ENCODE data around the gene DLG5.
A peak's percentile ranks its signal among the peaks of the same experiment; 100 is the strongest.

Gene DLG5

GRCh38 chr10:77890097-77890496 lies 36.5 kb downstream of the DLG5 start:
- DNase-seq, result no peak

DNA sequence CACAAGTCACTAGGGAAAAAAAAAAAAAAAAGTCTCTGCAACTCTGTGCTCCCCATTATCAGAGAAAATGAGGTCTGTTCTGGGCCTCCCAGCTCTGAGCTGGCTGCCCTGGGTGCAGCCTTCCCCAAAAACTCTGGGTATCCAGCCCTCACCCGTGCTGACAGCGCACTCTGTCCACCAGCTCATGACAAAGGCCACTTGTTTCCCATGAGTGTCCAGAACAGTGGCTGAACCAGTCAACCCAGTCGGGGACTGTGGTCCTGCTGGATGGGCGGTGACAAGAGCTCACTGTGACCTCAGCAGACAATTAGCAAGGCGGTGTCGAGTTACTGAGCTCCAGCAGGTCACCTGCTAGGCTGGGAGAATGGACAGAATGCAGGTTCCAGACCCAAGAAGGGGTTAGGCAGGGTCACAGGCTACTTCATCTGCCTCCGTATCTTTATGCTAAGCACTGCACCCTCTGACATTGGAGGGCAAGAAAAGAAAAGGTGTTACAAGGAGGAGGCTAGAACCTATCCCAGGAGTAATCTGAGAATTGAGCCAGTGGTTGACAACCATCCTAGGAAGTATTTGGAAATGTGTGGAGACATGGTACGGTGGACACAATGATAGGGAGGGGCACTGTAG lies 37.2 kb downstream of the DLG5 start:
- DNase-seq, result no peak

DNA sequence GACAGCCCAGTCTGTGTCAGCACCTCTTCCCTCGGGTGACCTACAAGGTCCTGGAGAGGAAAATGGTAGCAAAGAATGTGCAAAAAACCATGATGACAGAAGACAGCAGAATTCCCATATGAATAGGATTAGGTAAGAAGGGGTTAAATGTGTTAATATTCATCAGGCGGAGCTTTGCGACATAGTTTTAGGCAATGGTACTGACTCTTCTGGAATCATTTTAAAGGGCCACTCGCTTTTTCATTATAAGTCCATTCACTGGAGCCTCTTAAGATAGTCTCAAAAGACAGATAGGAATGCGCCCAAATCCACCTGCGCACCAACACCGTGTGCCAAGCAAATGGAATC lies 38.2 kb downstream of the DLG5 start:
- no peak for DNase-seq

DNA sequence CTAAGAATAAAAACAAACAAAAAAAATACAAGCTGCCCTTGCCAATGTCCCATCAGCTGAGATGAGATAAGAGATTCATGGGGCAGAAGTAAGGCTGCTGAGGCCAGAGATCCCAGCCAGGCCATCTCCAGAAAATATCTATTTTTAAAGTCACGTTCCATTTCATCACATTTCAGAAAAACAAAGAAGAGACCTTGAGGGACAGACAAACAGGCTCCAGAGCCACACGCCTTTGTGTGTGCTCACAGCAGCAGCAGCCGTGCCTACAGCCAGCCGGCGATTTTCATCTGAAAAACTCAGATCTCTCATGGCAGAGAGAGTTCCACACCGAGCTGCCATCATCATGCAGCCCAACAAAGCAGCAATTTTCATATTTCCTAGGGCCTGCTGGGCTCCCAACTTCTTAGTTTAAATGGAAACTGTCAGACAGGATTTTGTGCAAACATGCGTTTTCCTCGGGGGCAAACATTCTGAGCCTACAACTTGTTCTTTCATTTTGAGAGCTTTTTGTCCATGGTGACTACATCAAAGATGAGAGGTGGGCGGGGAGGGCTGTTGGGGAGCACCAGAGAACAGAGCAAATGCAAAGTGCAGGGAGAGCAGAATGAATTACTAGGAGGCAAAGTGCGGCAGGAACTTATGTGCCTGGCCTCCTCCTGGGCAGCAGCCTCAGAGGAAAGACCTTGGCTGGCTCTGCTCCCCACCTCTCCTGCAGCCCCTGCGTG lies 38.8 kb downstream of the DLG5 start:
- no peak for DNase-seq

DNA sequence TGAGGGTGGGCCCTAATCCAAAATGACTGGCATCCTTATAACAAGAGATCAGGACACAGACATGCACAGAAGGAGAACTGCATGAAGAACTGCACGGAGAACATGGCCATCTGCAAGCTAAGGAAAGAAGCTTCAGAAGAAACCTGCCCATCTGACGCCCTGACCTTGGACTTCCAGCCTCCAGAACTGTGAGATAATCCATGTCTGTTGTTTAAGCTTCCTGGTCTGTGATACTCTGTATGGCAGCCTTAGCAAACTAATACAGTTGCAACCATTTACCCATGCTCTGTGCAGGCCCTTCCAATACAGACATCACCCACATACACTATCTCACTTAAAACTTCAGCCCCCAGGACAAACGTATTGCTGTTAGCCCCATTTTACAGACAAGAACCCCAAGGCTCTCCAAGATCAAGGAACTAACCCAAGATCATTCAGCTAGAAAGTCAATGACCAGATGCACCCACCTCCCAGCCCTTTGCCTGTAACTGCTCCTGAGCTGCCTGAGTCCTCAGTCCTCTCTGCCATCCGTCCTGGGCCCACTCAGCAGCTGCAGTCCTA lies 39.7 kb downstream of the DLG5 start:
- DNase-seq, result no peak

- no peak for DNase-seq
Observed at GRCh38 chr10:77884181-77884580, 42.4 kb downstream of the DLG5 start.

DNA sequence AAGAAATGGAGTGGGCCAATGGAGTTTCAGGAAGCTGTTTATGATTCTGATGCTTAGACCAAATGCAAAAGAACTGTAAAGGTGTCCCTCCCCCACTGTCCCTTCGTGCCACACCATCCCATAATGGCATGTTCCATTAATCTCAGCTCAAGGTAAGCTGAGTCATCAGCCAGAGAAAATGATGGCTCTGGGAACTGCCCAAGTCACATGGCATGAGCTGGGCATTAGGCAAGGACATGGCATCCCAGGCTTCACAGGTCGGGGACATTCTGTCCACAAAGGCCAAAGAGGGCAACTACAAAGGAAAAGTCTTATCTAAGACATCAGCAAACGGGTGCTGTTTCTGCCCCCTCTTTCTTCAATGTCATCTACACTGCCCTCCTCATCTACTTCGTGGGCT lies 44.9 kb downstream of the DLG5 start:
- DNase-seq, result no peak

DNA sequence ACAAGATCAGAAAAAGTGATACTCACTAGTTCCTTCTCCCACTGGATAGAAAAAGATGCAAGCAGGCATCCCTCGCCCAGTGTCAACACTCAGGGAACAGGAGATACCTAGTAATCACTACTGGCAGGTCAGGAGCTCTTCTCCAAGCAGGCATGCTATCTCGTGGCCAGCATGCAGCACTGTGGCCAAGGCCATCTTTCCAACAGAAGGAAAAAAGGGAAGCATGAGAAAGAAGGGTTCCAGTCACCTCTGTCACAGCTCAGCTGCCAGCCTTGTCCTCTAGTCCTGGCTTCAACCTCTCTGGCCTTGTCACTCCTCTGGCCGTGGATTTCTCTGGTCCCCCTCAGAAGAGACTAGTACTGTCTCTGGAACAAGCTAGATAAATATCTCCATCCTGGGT lies 45.3 kb downstream of the DLG5 start:
- no peak for DNase-seq

GRCh38 chr10:77879710-77880109 lies 46.8 kb downstream of the DLG5 start:
- no peak for DNase-seq

DNA sequence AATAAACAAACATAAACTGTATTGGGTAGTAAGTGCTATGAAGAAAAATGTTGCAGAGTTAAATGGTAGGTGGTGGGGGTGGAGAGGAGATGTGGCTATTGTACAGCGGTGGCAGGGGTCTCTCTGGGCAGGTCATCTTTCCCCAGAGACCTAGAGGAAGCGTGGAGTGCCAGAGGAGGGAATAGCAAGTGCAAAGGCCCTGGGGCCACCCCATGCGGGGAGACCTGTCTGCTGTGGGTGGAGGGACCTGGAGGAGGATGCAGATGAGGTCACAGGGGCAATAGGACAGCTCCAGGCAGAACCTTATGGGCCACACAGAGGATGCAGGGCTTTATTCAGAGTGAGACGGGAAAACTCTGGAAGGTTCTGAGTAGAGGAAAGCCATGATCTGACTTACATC lies 47.5 kb downstream of the DLG5 start:
- DNase-seq, result no peak

DNA sequence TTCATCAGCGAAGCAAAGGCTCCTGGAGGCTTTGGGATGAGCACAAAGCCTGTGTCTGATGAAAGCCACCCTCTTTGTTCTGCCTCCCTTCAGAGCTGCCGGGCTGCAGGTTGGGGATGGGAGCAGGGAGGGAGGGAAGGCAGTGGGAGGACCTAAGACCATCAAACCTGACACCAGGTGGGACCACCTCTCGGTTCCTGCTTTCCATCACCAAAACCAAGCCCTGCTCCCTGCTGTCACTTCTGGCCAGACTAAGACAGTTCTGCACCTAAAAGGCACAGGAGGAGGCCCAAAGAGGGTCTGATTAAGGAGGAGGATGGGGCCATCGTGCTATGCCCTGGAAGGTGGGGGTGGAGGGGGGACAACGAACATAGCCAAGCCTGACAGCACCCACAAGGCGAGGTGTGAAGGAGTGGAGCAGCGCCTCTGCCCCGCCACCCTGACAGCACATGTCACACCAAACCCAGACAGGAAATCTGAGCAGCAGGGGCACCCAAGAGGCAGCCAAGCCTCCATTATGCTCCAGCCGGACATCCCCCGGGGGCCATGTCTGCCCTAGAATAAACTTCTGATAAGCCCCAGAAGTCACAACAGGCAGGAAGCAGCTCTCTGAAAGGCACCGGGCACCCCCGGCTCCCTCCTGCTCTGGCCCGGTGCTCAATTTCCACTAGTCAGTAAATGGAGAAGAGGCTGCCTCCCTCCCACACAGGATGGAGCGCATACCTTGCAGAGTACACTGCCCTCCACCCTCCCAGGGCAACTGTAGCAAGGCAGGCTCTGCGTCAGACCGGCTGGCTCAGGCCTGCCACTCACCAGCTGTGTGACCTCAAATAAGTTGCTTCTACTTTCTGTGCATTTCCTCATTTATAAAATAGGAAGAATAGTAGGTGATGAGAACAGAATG lies 48.9 kb downstream of the DLG5 start:
- DNase-seq, result peak; percentile 27

DNA sequence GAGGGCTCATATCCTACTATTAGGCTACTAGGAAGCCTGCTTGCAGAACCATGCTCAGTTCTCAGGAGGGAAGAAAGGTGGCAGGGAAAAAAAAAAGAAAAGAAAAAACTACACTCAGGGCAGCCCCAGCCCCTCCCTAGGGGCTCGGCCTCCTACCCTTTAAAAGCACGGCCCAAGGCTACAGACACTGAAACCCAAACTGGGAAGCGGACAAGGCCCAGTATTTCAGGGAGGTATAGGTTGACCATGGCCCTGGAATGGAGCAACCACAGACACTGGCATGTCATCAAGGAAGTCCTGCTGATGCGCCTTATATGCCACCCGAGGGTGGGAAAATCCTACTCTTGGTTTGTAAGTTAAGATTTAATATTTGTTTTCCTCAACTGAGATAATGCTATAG lies 50.8 kb downstream of the DLG5 start:
- no peak for DNase-seq

DNA sequence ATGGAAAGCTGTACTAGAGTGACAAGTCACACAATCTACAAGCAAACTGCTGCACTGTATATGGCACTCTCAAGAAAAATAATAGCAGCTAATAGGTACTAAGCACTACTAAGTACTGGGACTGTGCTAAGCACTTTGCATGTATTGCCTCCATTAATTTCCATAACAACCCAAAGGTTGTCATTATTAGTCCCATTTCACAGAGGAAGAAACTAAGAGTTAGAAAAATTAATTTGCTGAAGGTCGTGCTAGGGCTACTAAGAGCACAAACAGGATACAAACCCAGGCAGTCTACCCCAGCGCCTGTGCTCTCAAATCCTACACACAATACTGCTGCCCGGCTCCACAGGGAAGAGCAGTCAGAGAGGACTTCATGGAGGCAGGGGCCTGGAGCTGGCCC lies 51.7 kb downstream of the DLG5 start:
- no peak for DNase-seq

DNA sequence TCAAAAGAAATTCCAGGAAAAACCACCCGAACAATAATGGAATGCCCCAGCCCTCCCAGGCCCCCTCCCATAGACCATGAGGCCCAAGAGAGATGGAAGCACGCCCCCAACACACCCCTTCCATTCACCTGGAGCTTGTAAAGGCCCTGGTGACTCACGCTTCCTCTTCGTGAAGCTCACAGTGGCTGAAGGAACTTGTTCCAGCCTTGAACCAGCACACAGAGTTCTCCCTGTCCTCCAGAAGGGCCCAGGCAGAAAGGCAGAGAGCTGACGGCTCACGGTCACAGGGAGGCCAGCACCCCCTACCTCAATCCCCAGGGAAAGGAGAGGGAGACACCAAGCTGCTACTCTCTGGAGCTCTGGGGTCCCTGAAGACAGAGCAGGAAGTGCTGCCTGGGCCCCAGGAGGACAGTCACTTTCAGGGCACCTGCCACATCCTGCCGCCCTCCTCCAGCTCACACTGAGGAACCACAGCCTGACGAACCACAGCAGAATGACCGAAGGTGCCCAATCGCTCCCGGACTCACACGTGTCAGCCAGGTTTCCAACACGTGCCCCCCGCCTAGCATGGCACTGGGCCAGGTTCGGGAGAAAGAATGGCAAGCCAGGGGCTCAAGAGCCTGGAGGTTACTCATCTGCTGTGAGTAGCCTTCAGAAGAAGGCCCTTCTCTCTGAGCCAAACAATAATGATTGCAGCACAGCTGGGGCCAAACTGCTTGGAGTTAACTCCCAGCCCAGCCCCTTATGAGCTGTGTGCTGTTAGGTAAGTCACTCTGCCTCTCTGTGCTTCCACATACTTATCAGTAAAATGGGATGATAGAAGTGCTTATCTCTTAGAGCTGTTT lies 52.8 kb downstream of the DLG5 start:
- DNase-seq, result no peak

GRCh38 chr10:77872947-77873535 lies 53.5 kb downstream of the DLG5 start:
- no peak for DNase-seq

DNA sequence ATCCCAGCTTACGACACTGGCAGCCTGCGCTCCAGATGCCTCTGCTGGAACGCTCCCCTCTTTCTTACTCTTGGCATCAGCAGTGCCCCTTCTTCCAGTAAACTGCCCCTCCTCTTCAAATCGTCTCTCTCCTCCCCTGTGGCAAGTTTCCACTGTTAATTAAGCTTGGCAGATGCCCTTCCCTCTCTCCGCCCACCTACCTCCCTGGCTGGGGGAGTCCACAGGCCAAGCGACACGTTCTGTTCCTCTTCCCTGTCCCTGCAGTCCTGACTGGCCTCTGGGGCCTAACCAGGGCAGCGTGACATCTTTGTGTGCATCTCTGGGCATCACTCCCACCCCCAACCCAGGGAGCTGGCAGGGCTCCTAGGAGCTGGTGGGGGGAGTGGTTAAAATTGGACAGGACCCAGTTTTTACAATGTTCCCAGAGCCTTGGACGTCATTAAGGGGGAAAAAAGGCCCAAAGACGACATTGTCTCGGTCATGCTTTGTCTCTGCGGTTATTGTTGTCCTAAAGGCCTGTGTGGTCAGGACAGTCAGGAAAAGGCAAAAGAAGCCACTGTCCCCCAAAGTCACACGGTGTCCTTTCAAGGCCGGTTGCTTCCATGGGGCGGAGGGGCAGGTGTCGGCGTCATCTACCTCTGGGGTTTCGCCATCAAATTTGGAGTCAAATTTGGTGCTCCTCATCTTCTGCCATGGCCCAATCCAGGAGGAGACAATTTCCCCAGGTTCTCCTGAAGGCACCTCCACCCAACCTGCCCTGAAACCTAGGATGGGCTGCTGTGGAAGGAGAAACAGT lies 54.2 kb downstream of the DLG5 start:
- no peak for DNase-seq

- DNase-seq, result no peak
Observed at GRCh38 chr10:77869626-77870420, 56.7 kb downstream of the DLG5 start.

GRCh38 chr10:77868523-77868922 lies 58.0 kb downstream of the DLG5 start:
- no peak for DNase-seq

GRCh38 chr10:77867124-77867719 lies 59.3 kb downstream of the DLG5 start:
- no peak for DNase-seq

DNA sequence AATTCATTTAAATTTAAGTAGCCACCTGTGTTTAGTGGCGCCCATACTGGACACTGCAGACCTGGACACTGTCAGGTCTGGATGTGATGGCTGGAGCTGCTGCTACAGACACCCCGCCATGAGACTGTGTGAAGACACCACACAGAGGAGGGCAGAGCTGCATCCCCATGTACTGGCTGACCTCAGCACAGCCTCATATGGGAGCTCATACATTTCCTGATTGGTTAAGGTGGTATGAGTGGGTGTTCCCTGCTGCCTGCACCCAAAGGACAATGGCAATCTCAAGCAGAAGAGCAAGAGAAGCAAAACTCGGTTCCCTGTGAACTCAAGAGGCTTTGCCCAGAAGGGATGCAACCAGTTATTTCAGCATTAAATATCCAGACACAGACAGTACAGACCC lies 60.0 kb downstream of the DLG5 start:
- DNase-seq, result no peak
